Karpas-422 (cell line): ENCODE measurements around the gene TIMP2. TPM values are rescaled to one million over a fixed set of nuclear protein-coding genes. Genes with fewer than 3 reads are reported as not detected.

Experiments used
- DNase-seq: peaks from one replicate; pipeline ENCODE4 v3.0.0-alpha.2; 2015
- H2AFZ ChIP-seq: fragments of 200-600 bp; sonication (generic); 2 replicates; pipeline ENCODE4 v1.6.1; 2014; ENCODE audit warnings: antibody characterized with exemption, low read length, mixed read lengths
- H3K27ac ChIP-seq: fragments of 200-600 bp; sonication (generic); 2 replicates; pipeline ENCODE4 v1.5.1; 2014; ENCODE audit warnings: mild to moderate bottlenecking, low read length, moderate library complexity
- H3K27me3 ChIP-seq: fragments of 200-600 bp; sonication (generic); 2 replicates; pipeline ENCODE4 v1.6.1; 2014; ENCODE audit warnings: low read length, mixed read lengths
- H3K36me3 ChIP-seq: fragments of 200-600 bp; sonication (generic); 2 replicates; pipeline ENCODE4 v1.6.1; 2014; ENCODE audit warnings: low read length, mixed read lengths; ENCODE audit not compliant: insufficient read depth
- H3K4me1 ChIP-seq: fragments of 200-600 bp; sonication (generic); 2 replicates; pipeline ENCODE4 v1.6.1; 2014; ENCODE audit warnings: mild to moderate bottlenecking, low read length, mixed read lengths
- H3K4me2 ChIP-seq: fragments of 200-600 bp; sonication (generic); 2 replicates; pipeline ENCODE4 v1.6.1; 2014; ENCODE audit warnings: low read length, low read depth, mild to moderate bottlenecking; ENCODE audit not compliant: poor library complexity, severe bottlenecking
- H3K4me3 ChIP-seq: fragments of 200-600 bp; sonication (generic); 2 replicates; pipeline ENCODE4 v1.5.1; 2014; ENCODE audit warnings: mild to moderate bottlenecking, antibody characterized with exemption, low read length, mixed read lengths
- H3K79me2 ChIP-seq: fragments of 200-600 bp; sonication (generic); 2 replicates; pipeline ENCODE4 v1.6.1; 2014; ENCODE audit warnings: mild to moderate bottlenecking, low read length, mixed read lengths
- H3K9ac ChIP-seq: fragments of 200-600 bp; sonication (generic); 2 replicates; pipeline ENCODE4 v1.6.0; 2014; ENCODE audit warnings: low read length
- H3K9me2 ChIP-seq: fragments of 200-600 bp; sonication (generic), shearing (Covaris generic); replicated peaks from 2 replicates; pipeline ENCODE4 v1.6.0; 2014; ENCODE audit warnings: mild to moderate bottlenecking, low read length, moderate library complexity; ENCODE audit not compliant: insufficient read depth
- H3K9me3 ChIP-seq: fragments of 300-700, 200-600 bp; sonication (generic); 2 replicates; pipeline ENCODE4 v1.6.1; 2014; ENCODE audit warnings: low read length, mixed read lengths
- H4K20me1 ChIP-seq: fragments of 200-600 bp; sonication (generic); 2 replicates; pipeline ENCODE4 v1.6.1; 2014; ENCODE audit warnings: mild to moderate bottlenecking, antibody characterized with exemption, low read length, low read depth; ENCODE audit not compliant: insufficient read depth
- total RNA-seq: library from RNA; depleted of rRNA; stranded (reverse); fragments of >200 nt; shearing (Covaris generic); gene quantifications from 2 replicates; pipeline ENCODE4 v1.2.3, GENCODE V29; 2014; ENCODE audit warnings: low replicate concordance

The TIMP2 gene
- total RNA-seq, 1 experiment from 2014 or later = not detected

DNA sequence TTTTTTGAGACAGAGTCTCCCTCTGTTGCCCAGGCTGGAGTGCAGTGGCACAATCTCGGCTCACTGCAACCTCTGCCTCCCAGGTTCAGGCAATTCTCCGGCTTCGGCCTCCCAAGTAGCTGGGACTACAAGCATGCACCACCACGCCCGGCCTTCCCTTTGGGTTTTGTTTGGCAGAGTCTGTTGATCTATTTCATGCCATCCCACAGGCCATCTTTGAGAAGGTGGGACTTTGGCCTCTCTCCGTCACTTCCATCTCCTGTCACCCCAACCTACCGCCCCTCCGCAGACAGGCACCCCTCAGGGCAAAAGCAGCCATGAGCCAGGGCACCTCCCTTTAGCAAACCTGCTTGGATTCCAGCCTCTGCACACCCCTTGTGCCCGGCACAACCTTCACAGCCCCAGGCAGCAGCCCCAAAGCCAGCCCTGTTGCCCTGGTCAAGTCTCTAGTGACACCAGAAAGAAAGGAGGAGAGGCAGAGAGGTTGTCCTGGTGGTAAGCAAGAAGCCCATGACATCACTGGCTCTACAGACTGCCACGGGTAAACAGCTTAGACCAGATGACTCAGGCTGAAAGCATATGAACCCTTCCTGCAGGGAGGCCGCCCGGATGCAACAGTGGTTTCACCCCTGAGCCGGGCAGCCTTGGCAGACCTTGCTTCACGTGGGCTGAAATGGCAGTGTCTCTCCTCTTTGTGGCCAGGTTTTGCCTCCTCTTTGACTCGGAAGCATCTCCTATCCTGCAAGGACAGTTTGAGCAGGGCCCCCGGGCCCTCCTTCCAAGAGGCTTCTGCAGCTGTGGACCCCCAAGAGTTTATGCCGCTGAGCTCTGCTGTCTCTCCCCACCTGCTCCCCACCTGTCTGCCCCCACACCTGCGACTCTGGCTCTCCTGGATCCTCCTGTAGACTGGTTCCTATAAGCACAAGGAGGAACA is 8.1 kb upstream of the TIMP2 start:
- H3K79me2 ChIP-seq = no peaks in the 10 kb centered on the region
- no peak overlapping the region for H3K27ac ChIP-seq
- no peaks in the 10 kb centered on the region for H3K9me2 ChIP-seq
- H3K9me3 ChIP-seq = no peaks in the 10 kb centered on the region
- H3K27me3 ChIP-seq = no peaks in the 10 kb centered on the region
- no peak overlapping the region for H3K4me2 ChIP-seq
- no peak overlapping the region for H3K4me3 ChIP-seq
- H3K9ac ChIP-seq = no peak overlapping the region
- H4K20me1 ChIP-seq = no peaks in the 10 kb centered on the region
- H2AFZ ChIP-seq = no peak overlapping the region
- H3K36me3 ChIP-seq = no peaks in the 10 kb centered on the region
- no peak for DNase-seq
- H3K4me1 ChIP-seq = no peaks in the 10 kb centered on the region

GRCh38 chr17:78929908-78930775 is 5.0 kb upstream of the TIMP2 start:
- DNase-seq = no peak
- Histone ChIP-seq H3K4me1 (no peaks in the 10 kb centered on the region), H2AFZ (no peak overlapping the region), H4K20me1 (no peaks in the 10 kb centered on the region), H3K79me2 (no peaks in the 10 kb centered on the region), H3K9ac (no peak overlapping the region), H3K9me2 (no peaks in the 10 kb centered on the region), H3K27ac (no peak overlapping the region), H3K4me2 (no peak overlapping the region), H3K9me3 (no peaks in the 10 kb centered on the region), H3K4me3 (no peak overlapping the region), H3K27me3 (no peaks in the 10 kb centered on the region), H3K36me3 (no peaks in the 10 kb centered on the region)

- H2AFZ ChIP-seq = no peak overlapping the region
- no peaks in the 10 kb centered on the region for H3K27me3 ChIP-seq
- H3K9me2 ChIP-seq = no peaks in the 10 kb centered on the region
- no peaks in the 10 kb centered on the region for H3K79me2 ChIP-seq
- H3K36me3 ChIP-seq = no peaks in the 10 kb centered on the region
- no peaks in the 10 kb centered on the region for H4K20me1 ChIP-seq
- H3K9me3 ChIP-seq = no peaks in the 10 kb centered on the region
- no peak for DNase-seq
- H3K9ac ChIP-seq = no peak overlapping the region
- no peaks in the 10 kb centered on the region for H3K4me1 ChIP-seq
- no peak overlapping the region for H3K27ac ChIP-seq
- H3K4me3 ChIP-seq = no peak overlapping the region
- H3K4me2 ChIP-seq = no peak overlapping the region
These were observed 722 bp upstream of the TIMP2 start for GRCh38 chr17:78925662-78926555.

DNA sequence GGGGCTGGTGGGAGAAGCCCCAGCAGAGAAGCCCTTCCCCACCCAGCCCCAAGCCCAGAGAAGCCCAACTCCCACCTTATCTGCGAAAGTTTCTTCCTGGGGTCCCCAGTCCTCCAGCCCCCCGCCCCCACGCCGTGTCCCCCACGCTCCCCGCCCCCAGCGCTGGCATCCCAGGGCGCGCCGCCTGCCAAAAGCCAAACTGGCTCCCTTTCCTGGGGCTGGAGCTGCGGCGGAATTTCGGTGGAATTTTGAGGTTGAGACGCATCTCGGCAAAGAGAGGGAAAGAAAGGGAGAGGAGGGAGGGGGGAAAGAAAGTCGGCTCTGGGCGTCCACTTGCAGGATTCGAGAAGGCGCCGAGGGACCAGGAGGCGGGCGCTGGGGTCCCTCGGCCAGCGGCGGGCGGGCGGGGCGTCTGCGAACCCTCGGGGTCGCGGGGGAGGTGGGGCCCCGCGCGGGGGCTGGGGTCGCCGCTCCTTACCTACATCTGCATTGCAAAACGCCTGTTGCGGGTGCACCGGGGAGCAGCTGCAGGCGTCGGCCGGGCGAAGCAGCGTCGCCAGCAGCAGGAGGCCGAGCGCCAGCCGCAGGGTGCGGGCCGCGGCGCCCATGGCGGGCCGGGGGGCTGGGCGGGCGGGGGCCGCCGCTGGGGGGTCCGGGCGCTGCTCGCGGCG is 571 bp downstream of the TIMP2 start:
- H3K9ac ChIP-seq = no peak overlapping the region
- no peak overlapping the region for H3K27ac ChIP-seq
- no peaks in the 10 kb centered on the region for H3K9me2 ChIP-seq
- no peaks in the 10 kb centered on the region for H3K27me3 ChIP-seq
- H2AFZ ChIP-seq = no peak overlapping the region
- H3K4me3 ChIP-seq = no peak overlapping the region
- no peak overlapping the region for H3K4me2 ChIP-seq
- H3K4me1 ChIP-seq = no peaks in the 10 kb centered on the region
- DNase-seq = no peak
- H4K20me1 ChIP-seq = no peaks in the 10 kb centered on the region
- no peaks in the 10 kb centered on the region for H3K36me3 ChIP-seq
- H3K9me3 ChIP-seq = no peaks in the 10 kb centered on the region
- H3K79me2 ChIP-seq = no peaks in the 10 kb centered on the region

GRCh38 chr17:78923660-78924453 is 1.3 kb downstream of the TIMP2 start:
- Histone ChIP-seq H3K36me3 (no peaks in the 10 kb centered on the region), H3K4me3 (no peak overlapping the region), H3K27me3 (no peaks in the 10 kb centered on the region), H3K4me2 (no peak overlapping the region), H3K4me1 (no peaks in the 10 kb centered on the region), H4K20me1 (no peaks in the 10 kb centered on the region), H3K9me2 (no peaks in the 10 kb centered on the region), H3K9ac (no peak overlapping the region), H3K79me2 (no peaks in the 10 kb centered on the region), H2AFZ (no peak overlapping the region), H3K9me3 (no peaks in the 10 kb centered on the region), H3K27ac (no peak overlapping the region)
- peak; percentile 64 for DNase-seq

DNA sequence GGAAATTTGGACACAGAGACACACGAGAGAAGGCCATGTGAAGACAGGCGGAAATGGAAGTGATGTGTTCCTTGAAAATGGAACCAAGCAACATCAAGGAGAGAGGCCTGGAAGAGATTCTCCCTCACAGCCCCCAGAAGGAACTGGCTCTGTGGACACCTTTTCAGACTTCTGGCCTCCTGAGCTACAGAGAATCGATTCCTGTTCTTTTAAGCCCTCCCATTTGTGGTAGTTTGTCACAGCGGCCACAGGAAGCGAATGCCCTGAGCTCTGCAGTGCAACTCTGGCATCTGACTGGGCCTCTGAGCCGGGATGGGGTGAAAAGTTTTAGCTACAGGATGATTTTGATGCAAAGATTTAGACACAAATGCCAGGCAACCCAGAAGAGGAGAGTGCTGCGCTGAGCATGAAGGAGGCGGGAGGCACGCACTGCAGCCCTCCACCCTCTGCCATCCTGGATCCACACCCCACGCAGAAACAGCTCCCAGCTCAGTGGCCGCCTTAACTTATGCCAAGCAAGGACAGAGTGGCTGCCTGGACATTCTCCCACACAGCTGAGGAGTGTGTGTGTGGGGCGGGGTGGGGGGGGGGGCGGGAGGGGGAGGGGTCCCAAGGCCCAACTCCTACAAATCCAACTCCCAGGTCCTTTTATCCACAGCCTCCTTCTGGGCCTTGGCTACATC is 2.2 kb downstream of the TIMP2 start:
- Histone ChIP-seq H3K9me2 (no peaks in the 10 kb centered on the region), H3K79me2 (no peaks in the 10 kb centered on the region), H3K27ac (no peak overlapping the region), H3K4me3 (no peak overlapping the region), H3K4me1 (no peaks in the 10 kb centered on the region), H3K4me2 (no peak overlapping the region), H3K9me3 (no peaks in the 10 kb centered on the region), H3K36me3 (no peaks in the 10 kb centered on the region), H4K20me1 (no peaks in the 10 kb centered on the region), H3K27me3 (no peaks in the 10 kb centered on the region), H2AFZ (no peak overlapping the region), H3K9ac (no peak overlapping the region)
- DNase-seq = no peak
